ENCODE measurements around the gene IAPP. TPM values are rescaled to one million over a fixed set of nuclear protein-coding genes. Genes with fewer than 3 reads are reported as not detected.
"Not testable (repeated sequence)": the region's sequence is repeated elsewhere in the genome, so short reads cannot be mapped to it uniquely, and the experiment has no call there.

The IAPP gene
- total and polyA plus RNA-seq, 5 donors = not detected

DNA sequence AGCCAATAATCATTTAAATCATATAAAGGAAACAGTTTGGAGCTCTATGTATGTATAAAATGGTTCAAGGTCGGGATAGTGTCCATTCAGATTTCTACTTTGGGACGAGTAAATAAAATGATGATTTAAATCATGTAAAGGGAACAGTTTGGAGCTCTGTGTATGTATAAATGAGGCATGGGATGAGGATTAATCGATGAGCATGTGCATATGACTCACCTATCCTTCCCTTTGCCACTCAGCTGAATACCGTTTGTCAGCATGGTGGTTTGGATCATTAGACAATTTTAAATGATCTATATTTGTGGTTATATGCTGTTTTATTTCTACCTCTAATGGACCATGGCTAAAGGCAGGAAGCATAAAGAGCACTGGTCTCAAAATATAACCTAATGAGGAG, 30.9 kb upstream of the IAPP start:
- DNase-seq = no peak
- 76% methylated on average over 4 of the region's 4 CpGs for WGBS
- no peak for ATAC-seq
- no peaks in the 10 kb centered on the region for H3K4me1 ChIP-seq (ENCODE audit: control insufficient read depth, insufficient read depth, low read length)
- H3K9me3 ChIP-seq (ENCODE audit: control insufficient read depth, low read length) = no peaks in the 10 kb centered on the region
- H3K27me3 ChIP-seq (ENCODE audit: control insufficient read depth, insufficient read depth) = no peaks in the 10 kb centered on the region
- no peak overlapping the region for H3K27ac ChIP-seq (ENCODE audit: low read length)
- H3K4me3 ChIP-seq (ENCODE audit: low read length) = no peak overlapping the region
- intact Hi-C loops (cut with DNase I) = no loop called here

DNA sequence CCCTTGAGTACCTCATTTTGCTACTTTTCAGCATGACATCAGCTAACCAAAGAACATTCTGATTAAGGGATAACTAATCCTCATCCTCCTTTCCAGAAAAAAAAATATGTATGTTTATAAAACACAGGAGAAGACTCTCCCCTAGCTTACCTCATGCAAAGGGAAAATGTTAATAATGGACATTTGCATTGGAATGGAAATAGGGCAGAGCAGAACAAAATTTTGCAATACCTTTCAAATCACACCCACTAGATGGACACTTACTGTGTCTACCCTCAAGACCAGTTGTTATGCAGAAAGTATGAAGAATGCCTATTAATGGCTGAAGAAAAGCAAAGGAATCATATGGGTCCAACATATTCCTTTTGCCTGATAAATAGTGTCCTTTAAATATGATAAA, 29.1 kb upstream of the IAPP start:
- intact Hi-C loops (cut with DNase I) = no loop called here
- ATAC-seq = no peak

DNA sequence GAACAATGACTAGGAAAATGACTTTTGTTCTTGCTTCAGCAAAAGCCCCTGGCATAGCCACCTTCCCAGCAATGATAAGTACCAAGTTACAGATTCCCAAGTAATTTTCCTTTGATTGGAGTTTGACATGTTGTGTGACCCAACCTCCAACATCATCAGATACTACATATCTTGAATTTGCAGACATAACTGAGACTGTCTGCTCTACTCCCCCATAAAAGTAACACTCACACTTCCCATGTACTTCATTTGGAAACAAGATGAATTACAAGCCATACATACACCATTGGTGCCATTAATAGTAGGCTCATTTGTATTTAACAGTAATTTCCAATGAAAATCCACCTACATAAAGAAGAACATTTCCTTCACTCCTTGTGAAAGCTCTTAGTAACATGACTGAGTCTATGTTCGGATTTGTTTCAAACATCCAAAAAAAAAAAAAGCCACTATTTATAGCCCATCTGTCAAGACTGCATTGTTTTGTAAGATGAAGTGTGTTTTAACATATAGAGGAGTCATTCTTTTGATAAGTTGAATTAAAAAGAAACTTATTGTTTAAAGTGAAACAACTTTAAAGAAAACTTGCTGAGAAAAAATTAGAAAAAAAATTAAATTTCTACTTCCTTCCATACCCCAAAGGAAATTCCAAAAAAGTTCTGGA, 26.0 kb upstream of the IAPP start:
- H3K4me1 ChIP-seq (ENCODE audit: control insufficient read depth, insufficient read depth, low read length) = no peaks in the 10 kb centered on the region
- H3K4me3 ChIP-seq (ENCODE audit: low read length) = no peak overlapping the region
- H3K27me3 ChIP-seq (ENCODE audit: control insufficient read depth, insufficient read depth) = no peaks in the 10 kb centered on the region
- DNase-seq = no peak
- intact Hi-C loops (cut with DNase I) = no loop called here
- no peak for ATAC-seq
- 13% methylated on average over 1 of the region's 1 CpG for WGBS
- H3K27ac ChIP-seq (ENCODE audit: low read length) = no peak overlapping the region
- no peaks in the 10 kb centered on the region for H3K9me3 ChIP-seq (ENCODE audit: control insufficient read depth, low read length)

More for the DNA sequence above, 29.1 kb upstream of the IAPP start:
- Histone ChIP-seq H3K4me3 (ENCODE audit: low read length) (no peak overlapping the region), H3K9me3 (ENCODE audit: control insufficient read depth, low read length) (no peaks in the 10 kb centered on the region), H3K27me3 (ENCODE audit: control insufficient read depth, insufficient read depth) (no peaks in the 10 kb centered on the region), H3K27ac (ENCODE audit: low read length) (no peak overlapping the region), H3K4me1 (ENCODE audit: control insufficient read depth, insufficient read depth, low read length) (no peaks in the 10 kb centered on the region)
- no peak for DNase-seq

DNA sequence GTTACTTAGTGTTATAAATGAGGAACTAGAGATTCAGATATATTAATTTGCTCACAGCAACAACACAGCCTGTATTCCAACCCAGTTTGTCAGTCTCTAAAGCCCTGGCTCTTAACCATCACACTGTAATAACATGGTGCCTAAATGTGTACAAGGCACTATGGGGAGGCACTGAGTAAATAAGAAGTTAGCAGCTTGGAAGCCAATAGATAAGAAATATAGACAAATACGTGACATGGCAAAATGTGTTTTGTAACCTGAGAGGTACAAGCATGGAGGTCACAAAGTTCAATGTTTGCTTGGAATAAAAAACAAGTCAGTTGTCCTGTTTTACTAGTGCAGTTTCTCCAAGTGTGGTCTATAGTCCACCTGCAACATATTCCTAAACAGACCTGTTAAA, 21.7 kb upstream of the IAPP start:
- H3K27me3 ChIP-seq (ENCODE audit: control insufficient read depth, insufficient read depth) = no peaks in the 10 kb centered on the region
- no peak for DNase-seq

DNA sequence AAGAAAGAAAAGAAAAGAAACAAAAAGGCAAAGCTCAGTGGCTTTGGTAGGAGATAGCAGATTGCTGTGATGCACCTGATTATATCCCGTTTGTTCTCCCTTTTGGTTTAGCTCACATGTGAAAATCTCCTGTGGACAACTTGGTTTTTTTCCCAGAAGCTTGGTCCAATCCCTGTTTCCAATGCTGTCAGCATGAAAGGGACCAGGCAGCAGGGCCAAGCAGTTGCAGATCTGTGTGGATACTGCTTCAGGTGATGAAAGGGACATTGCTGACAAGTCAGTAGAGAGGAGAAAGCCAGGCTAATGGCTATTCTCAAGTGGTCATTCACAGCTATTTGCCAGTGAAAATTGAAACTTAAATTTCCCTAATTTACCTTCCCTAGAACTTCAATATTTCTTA, 19.2 kb upstream of the IAPP start:
- H3K9me3 ChIP-seq (ENCODE audit: control insufficient read depth, low read length) = no peaks in the 10 kb centered on the region
- no peak for ATAC-seq
- no peak for DNase-seq
- H3K27ac ChIP-seq (ENCODE audit: low read length) = no peak overlapping the region
- intact Hi-C loops (cut with DNase I) = no loop called here
- no peak overlapping the region for H3K4me3 ChIP-seq (ENCODE audit: low read length)
- 17% methylated on average over 1 of the region's 1 CpG for WGBS
- no peaks in the 10 kb centered on the region for H3K27me3 ChIP-seq (ENCODE audit: control insufficient read depth, insufficient read depth)
- no peaks in the 10 kb centered on the region for H3K4me1 ChIP-seq (ENCODE audit: control insufficient read depth, insufficient read depth, low read length)

More for the DNA sequence above, 21.7 kb upstream of the IAPP start:
- ATAC-seq = no peak
- 48% methylated on average over 1 of the region's 1 CpG for WGBS
- H3K4me3 ChIP-seq (ENCODE audit: low read length) = no peak overlapping the region
- H3K27ac ChIP-seq (ENCODE audit: low read length) = no peak overlapping the region
- H3K9me3 ChIP-seq (ENCODE audit: control insufficient read depth, low read length) = no peaks in the 10 kb centered on the region
- no peaks in the 10 kb centered on the region for H3K4me1 ChIP-seq (ENCODE audit: control insufficient read depth, insufficient read depth, low read length)
- intact Hi-C loops (cut with DNase I) = no loop called here

DNA sequence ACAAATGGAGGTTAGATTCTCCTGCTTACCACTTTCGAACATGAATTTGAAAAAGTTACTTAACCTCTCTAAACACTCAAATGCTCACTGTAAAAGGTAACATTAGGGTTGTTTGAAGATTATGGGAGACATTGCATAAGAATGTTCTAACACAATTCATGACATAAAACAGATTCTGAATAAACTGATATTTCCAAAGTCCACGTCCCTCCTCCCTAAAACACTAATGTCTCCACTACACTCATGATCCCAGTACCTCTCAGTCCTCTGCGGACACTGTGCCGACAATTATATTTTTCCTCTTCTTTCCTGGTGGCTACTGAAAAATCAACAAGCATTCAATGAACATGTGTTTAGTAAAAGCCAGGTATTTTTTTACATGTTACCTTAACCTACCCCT, 18.8 kb upstream of the IAPP start:
- 81% methylated on average over 4 of the region's 4 CpGs for WGBS
- no peak overlapping the region for H3K27ac ChIP-seq (ENCODE audit: low read length)

DNA sequence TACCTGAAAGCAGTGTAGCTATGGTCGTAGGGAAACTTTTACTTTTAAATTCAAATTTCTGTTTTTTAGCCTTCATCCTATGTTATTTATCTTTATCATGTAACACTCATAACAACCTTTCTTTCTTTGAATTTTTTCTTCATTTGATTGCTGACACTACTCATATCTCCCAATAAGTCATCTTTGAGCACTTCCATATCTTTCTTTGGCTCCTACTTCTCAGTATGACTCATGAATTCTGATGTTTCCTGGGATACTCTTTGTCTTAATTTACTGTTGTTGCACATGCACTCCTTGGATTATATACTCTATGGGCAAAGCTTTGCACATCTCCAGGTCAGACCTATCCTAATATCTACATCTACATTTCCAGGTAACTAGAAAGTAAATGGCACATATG, 18.1 kb upstream of the IAPP start:
- no peaks in the 10 kb centered on the region for H3K4me1 ChIP-seq (ENCODE audit: control insufficient read depth, insufficient read depth, low read length)
- no peaks in the 10 kb centered on the region for H3K27me3 ChIP-seq (ENCODE audit: control insufficient read depth, insufficient read depth)
- ATAC-seq = no peak
- H3K4me3 ChIP-seq (ENCODE audit: low read length) = no peak overlapping the region
- intact Hi-C loops (cut with DNase I) = no loop called here
- H3K27ac ChIP-seq (ENCODE audit: low read length) = no peak overlapping the region
- H3K9me3 ChIP-seq (ENCODE audit: control insufficient read depth, low read length) = no peaks in the 10 kb centered on the region
- no peak for DNase-seq
- 74% methylated on average over 1 of the region's 1 CpG for WGBS

More for the DNA sequence above, 18.8 kb upstream of the IAPP start:
- no peaks in the 10 kb centered on the region for H3K9me3 ChIP-seq (ENCODE audit: control insufficient read depth, low read length)
- intact Hi-C loops (cut with DNase I) = no loop called here
- H3K27me3 ChIP-seq (ENCODE audit: control insufficient read depth, insufficient read depth) = no peaks in the 10 kb centered on the region
- no peak for DNase-seq
- no peaks in the 10 kb centered on the region for H3K4me1 ChIP-seq (ENCODE audit: control insufficient read depth, insufficient read depth, low read length)
- H3K4me3 ChIP-seq (ENCODE audit: low read length) = no peak overlapping the region
- no peak for ATAC-seq

DNA sequence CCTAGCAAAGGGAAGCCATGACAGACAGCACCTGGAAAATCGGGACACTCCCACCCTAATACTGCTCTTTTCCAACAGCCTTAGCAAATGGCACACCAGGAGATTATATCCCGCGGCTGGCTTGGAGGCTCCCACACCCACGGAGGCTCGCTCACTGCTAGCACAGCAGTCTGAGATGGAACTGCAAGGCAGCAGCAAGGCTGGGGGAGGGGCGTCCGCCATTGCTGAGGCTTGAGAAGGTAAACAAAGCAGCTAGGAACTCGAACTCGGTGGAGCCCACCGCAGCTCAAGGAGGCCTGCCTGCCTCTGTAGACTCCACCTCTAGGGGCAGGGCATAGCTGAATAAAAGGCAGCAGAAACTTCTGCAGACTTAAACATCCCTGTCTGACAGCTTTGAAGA, 12.1 kb upstream of the IAPP start:
- intact Hi-C loops (cut with DNase I); H3K27me3 ChIP-seq (ENCODE audit: control insufficient read depth, insufficient read depth); DNase-seq; H3K27ac ChIP-seq (ENCODE audit: low read length); H3K4me3 ChIP-seq (ENCODE audit: low read length); ATAC-seq; H3K9me3 ChIP-seq (ENCODE audit: control insufficient read depth, low read length); H3K4me1 ChIP-seq (ENCODE audit: control insufficient read depth, insufficient read depth, low read length): not testable (repeated sequence)
- 80% methylated on average over 10 of the region's 10 CpGs for WGBS

DNA sequence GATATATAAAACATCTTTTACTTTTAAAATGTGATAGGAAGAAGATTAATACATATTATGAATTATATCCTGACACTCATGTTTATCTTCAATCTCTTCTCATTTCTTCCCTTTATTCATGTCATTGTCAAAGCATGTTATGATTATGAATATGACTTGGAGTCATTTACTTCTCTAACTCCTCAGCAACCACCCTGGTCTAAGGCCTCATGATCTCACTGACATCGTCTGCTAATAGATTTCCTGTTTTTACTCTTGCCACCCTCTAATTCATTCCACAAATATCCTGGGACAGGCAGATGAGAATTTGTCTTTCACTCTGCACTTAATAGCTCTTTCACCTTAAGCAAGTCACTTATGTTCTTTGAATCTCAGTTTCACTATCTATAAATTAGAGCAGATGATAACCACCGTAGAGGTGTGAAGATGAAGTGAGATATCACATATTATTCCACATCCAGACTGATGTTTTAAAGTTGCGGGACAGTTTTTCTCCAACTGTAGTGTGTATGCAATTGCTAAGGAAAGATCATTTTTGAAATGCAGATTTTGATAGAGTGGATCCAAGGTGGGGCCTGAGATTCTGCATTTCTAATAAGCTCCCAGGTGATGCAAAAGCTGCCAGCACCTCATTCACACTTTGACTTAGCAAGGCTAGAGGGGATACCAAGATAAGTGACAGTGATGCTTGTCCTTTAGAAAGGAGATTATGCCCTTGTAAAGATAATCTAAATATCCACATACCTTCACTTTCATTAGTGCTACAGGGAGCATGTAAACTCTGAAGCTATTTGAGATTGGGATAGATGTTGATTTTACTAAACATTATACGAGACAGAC, 3.3 kb upstream of the IAPP start:
- DNase-seq = no peak
- no peaks in the 10 kb centered on the region for H3K27me3 ChIP-seq (ENCODE audit: control insufficient read depth, insufficient read depth)
- H3K27ac ChIP-seq (ENCODE audit: low read length) = no peak overlapping the region
- WGBS = 42% methylated on average over 4 of the region's 4 CpGs
- ATAC-seq = no peak
- H3K4me3 ChIP-seq (ENCODE audit: low read length) = no peak overlapping the region
- no peaks in the 10 kb centered on the region for H3K9me3 ChIP-seq (ENCODE audit: control insufficient read depth, low read length)
- intact Hi-C loops (cut with DNase I) = no loop called here
- no peaks in the 10 kb centered on the region for H3K4me1 ChIP-seq (ENCODE audit: control insufficient read depth, insufficient read depth, low read length)

DNA sequence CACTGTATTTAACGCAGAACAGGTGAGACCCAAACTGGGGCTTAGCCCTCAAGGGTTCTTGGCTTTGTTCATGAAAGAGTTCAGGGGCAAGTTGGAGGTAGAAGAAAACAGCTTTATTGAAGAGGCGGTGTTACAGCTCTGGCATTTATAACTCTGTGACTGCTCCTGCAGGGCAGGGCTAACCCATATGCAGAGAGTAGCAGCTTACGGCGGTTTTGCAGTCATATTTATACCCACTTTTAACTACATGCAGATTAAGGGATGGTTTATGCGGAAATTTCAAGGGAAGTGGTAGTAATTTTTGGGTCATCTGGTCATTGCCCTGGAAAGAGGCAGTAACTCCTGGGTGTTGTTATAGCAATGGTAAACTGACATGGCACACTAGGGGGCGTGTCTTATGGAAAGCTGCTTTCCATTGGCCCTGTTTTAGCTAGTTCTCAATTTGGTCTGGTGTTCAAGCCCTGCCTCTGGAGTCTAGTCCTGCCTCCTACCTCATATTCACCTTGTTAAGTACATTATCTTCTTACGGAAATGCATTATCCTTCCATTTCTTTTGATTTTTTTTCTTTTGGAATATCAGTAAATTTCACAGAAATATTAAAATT, 1.8 kb upstream of the IAPP start:
- Histone ChIP-seq H3K4me1 (ENCODE audit: control insufficient read depth, insufficient read depth, low read length) (no peaks in the 10 kb centered on the region), H3K27me3 (ENCODE audit: control insufficient read depth, insufficient read depth) (no peaks in the 10 kb centered on the region), H3K27ac (ENCODE audit: low read length) (no peak overlapping the region), H3K4me3 (ENCODE audit: low read length) (no peak overlapping the region), H3K9me3 (ENCODE audit: control insufficient read depth, low read length) (no peaks in the 10 kb centered on the region)
- ATAC-seq = no peak
- intact Hi-C loops (cut with DNase I) = no loop called here
- DNase-seq = no peak
- WGBS = 84% methylated on average over 7 of the region's 7 CpGs

DNA sequence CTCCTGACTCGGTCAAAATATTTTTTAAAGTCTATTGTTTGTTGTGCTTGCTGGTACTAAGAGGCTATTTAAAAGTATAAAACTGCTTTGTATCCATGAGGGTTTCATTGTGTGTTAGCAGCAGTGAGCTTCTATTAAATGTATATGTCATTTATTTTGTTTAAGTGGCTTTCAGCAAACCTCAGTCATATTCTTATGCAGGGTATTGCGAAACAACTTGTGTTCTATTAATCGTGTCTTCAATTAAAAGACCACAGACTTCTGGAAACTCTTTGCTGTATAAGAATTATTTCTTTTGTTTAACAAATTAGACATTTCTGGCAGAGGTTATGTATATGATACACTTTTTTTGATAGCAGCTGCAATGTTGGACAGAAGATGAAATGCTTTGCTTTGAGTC, 6.5 kb downstream of the IAPP start:
- H3K4me1 ChIP-seq (ENCODE audit: control insufficient read depth, insufficient read depth, low read length) = no peaks in the 10 kb centered on the region
- DNase-seq (no peak), ATAC-seq (no peak)
- no peaks in the 10 kb centered on the region for H3K9me3 ChIP-seq (ENCODE audit: control insufficient read depth, low read length)
- 83% methylated on average over 3 of the region's 3 CpGs for WGBS
- intact Hi-C loops (cut with DNase I) = no loop called here
- H3K4me3 ChIP-seq (ENCODE audit: low read length) = no peak overlapping the region
- no peaks in the 10 kb centered on the region for H3K27me3 ChIP-seq (ENCODE audit: control insufficient read depth, insufficient read depth)
- no peak overlapping the region for H3K27ac ChIP-seq (ENCODE audit: low read length)

All from right cardiac atrium (tissue), 5 donors.